ENCODE data around the gene ZEB2. TPM values are rescaled to one million over a fixed set of nuclear protein-coding genes. Genes with fewer than 3 reads are reported as not detected.

The ZEB2 gene
- total RNA-seq, 1 experiment from 2014 or later, result 1.2 TPM

DNA sequence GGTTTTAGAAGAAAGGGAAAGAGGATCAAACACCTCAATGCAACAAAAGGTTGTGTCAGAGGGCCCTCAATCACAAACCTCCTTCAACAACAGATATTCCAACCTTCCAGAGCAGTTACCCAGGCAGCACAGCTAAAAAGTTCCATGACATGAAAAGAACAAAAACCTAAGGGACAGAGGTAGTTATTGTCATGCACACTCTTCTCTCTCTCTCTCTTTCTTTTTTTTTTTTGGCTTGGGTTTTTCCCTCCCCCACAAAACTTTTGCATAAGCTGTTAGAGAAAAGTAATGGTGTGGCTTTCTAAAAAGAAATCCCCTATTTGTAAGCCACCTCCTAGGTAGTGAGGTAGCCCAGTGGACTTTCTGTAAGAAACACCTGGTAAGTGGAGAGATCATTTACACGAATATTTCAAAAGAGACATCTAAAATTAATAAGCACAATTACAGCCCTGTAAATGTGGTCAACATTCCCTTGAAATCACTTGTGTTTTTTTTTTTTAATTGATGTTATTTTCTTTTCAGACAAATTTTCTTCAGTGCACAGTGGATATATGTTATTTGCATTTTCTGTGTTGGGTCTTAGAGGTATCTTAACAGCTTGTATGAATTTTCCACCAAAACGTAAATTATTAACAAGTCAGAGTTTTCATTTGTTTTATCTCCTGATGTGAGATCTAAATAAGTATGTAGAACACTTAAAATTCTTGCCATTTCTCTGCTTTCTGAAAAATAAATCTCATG, 48.4 kb downstream of the ZEB2 start:
- Mint-ChIP-seq H3K36me3 (ENCODE audit: insufficient read depth in 1 of 3, low read depth in 3 of 3) (no peaks in the 10 kb centered on the region), H3K27me3 (ENCODE audit: low read depth) (peaks cover 2% of the 10 kb centered on the region; the same call in 1 of the 2 replicates), H3K4me3 (no peak overlapping the region), H3K9me3 (no peaks in the 10 kb centered on the region; a peak in 1 of 5 replicates), H3K27ac (peak overlapping the region; percentile 27 to 94 (median 42); a peak in 5 of 7 replicates), H3K4me1 (peaks cover 14 to 20% of the 10 kb centered on the region in 2 experiments)
- Histone ChIP-seq H3K4ac (ENCODE audit: low read depth, low read length) (no peak overlapping the region), H3K27ac (ENCODE audit: insufficient read length, low read depth, low read length) (no peak overlapping the region), H4K20me1 (ENCODE audit: control insufficient read depth, insufficient read depth, insufficient read length) (no peaks in the 10 kb centered on the region), H3K79me2 (ENCODE audit: insufficient read depth, low read length) (no peaks in the 10 kb centered on the region), H3K79me1 (ENCODE audit: insufficient read depth, low read depth, low read length, poor library complexity, severe bottlenecking) (no peaks in the 10 kb centered on the region), H3K18ac (ENCODE audit: insufficient read length, low read depth, low read length) (no peak overlapping the region), H3K27me3 (ENCODE audit: insufficient read depth, low read length) (no peaks in the 10 kb centered on the region), H3K23ac (ENCODE audit: insufficient read length, low read depth, low read length) (no peak overlapping the region), H4K5ac (ENCODE audit: insufficient read length, low read depth, low read length) (no peak overlapping the region), H2BK15ac (ENCODE audit: low read depth, low read length) (no peak overlapping the region), H3K4me1 (ENCODE audit: insufficient read depth, low read length) (peaks cover 13% of the 10 kb centered on the region; the same call in 1 of the 2 replicates), H3K56ac (ENCODE audit: insufficient read length, low read depth, low read length) (no peak overlapping the region), H2AFZ (ENCODE audit: low read length) (no peak overlapping the region), H2BK120ac (ENCODE audit: low read depth, low read length, poor library complexity, severe bottlenecking) (no peak overlapping the region), H2BK5ac (ENCODE audit: insufficient read length, low read length) (no peak overlapping the region), H4K91ac (ENCODE audit: insufficient read length, low read depth, low read length) (no peak overlapping the region), H2BK20ac (ENCODE audit: low read depth, low read length, poor library complexity, severe bottlenecking) (no peak overlapping the region), H2BK12ac (ENCODE audit: insufficient read length, low read depth, low read length) (no peak overlapping the region), H3K9ac (ENCODE audit: extremely low read depth, insufficient read length, low read length) (no peak overlapping the region), H3K14ac (ENCODE audit: insufficient read depth, low read length) (no peak overlapping the region), H3T11ph (ENCODE audit: low read length) (no peak overlapping the region), H3K23me2 (ENCODE audit: insufficient read length, low read depth, low read length, poor library complexity, severe bottlenecking) (no peaks in the 10 kb centered on the region), H2AK5ac (ENCODE audit: insufficient read length, low read length) (no peak overlapping the region), H4K8ac (replicated peaks; ENCODE audit: insufficient read length, low read depth, low read length) (no peak overlapping the region), H3K4me2 (ENCODE audit: insufficient read depth, insufficient read length, low read length) (no peak overlapping the region), H3K9me3 (ENCODE audit: control insufficient read depth, low read depth, low read length) (no peaks in the 10 kb centered on the region)
- DNase-seq, result no peak
- TF ChIP-seq CTCF (conservative IDR thresholded peaks at IDR 0.05), result no peak
- no CpG with 5 or more reads among the region's 2 CpGs for WGBS (ENCODE audit: extremely low coverage, insufficient read length, low lambda C conversion rate)

Data from H9 (cell line).